DND-41 (cell line): Measurements from ENCODE around the gene SP8.

Experiments used
- ATAC-seq: fragments of 200-7000 bp; cut with Tn5 transposase; 3 replicates; pipeline ENCODE4 v1.9.1; 2021; ENCODE audit warnings: low read depth; ENCODE audit not compliant: insufficient read depth
- DNase-seq: peaks from one replicate; pipeline ENCODE4 v3.0.0-alpha.2; 2020
- H2AFZ ChIP-seq: 2 replicates; pipeline ENCODE4 v1.6.0; 2012; ENCODE audit warnings: low read depth, low read length
- H3K27ac ChIP-seq: 2 replicates; pipeline ENCODE4 v1.5.1; 2012; ENCODE audit warnings: low read length, inconsistent platforms
- H3K27me3 ChIP-seq: fragments of 200-600 bp; sonication (generic); 2 replicates; pipeline ENCODE4 v1.6.0; 2012; ENCODE audit warnings: low read length, mild to moderate bottlenecking, inconsistent platforms; ENCODE audit not compliant: insufficient read depth, poor library complexity
- H3K36me3 ChIP-seq: 2 replicates; pipeline ENCODE4 v1.5.1; 2012; ENCODE audit warnings: low read length, inconsistent platforms; ENCODE audit not compliant: insufficient read depth
- H3K4me1 ChIP-seq: 2 replicates; pipeline ENCODE4 v1.5.1; 2012; ENCODE audit warnings: mild to moderate bottlenecking, low read length; ENCODE audit not compliant: insufficient read depth
- H3K4me2 ChIP-seq: 2 replicates; pipeline ENCODE4 v1.6.0; 2012; ENCODE audit warnings: mild to moderate bottlenecking, moderate library complexity, low read length, inconsistent platforms; ENCODE audit not compliant: insufficient read depth
- H3K4me3 ChIP-seq, 2 experiments: fragments of 200-600 bp in 1 of 2; shearing (Covaris generic) in 1 of 2; 2 replicates each; pipeline ENCODE4 v1.5.1; 2012 to 2016; ENCODE audit warnings: inconsistent platforms in 2 of 2, low read length in 2 of 2, mild to moderate bottlenecking in 2 of 2, low read depth in 1 of 2, moderate library complexity in 1 of 2
- H3K79me2 ChIP-seq: 2 replicates; pipeline ENCODE4 v1.6.0; 2012; ENCODE audit warnings: low read length, inconsistent platforms; ENCODE audit not compliant: insufficient read depth
- H3K9ac ChIP-seq: 2 replicates; pipeline ENCODE4 v1.6.0; 2012; ENCODE audit warnings: low read depth, mild to moderate bottlenecking, inconsistent platforms, low read length, moderate library complexity
- H3K9me3 ChIP-seq: 2 replicates; pipeline ENCODE4 v1.5.1; 2012; ENCODE audit warnings: low read length, moderate library complexity, mild to moderate bottlenecking, inconsistent platforms; ENCODE audit not compliant: insufficient read depth, severe bottlenecking
- H4K20me1 ChIP-seq: 2 replicates; pipeline ENCODE4 v1.6.0; 2012; ENCODE audit warnings: low read length; ENCODE audit not compliant: insufficient read depth
- CTCF ChIP-seq: IDR thresholded peaks from 2 replicates; pipeline ENCODE4 v1.5.1; 2012; ENCODE audit warnings: borderline replicate concordance, low read length, moderate library complexity, mild to moderate bottlenecking; ENCODE audit not compliant: poor library complexity, severe bottlenecking; ENCODE audit errors: extremely low read depth
- EZH2 ChIP-seq: IDR thresholded peaks from 3 replicates; pipeline ENCODE4 v1.6.1; 2012; ENCODE audit warnings: borderline replicate concordance, low read depth, mild to moderate bottlenecking, moderate library complexity, low read length, inconsistent platforms; ENCODE audit not compliant: severe bottlenecking

Gene SP8

GRCh38 chr7:20737840-20738448 lies 48.7 kb downstream of the SP8 start:
- H3K27me3 ChIP-seq, result no peaks in the 10 kb centered on the region
- no peak overlapping the region for H3K9ac ChIP-seq
- no peak overlapping the region for H3K4me3 ChIP-seq
- H2AFZ ChIP-seq, result no peak overlapping the region
- no peaks in the 10 kb centered on the region for H3K4me1 ChIP-seq
- H3K27ac ChIP-seq, result no peak overlapping the region
- H3K4me2 ChIP-seq, result no peak overlapping the region
- no peaks in the 10 kb centered on the region for H4K20me1 ChIP-seq
- DNase-seq (no peak), ATAC-seq (no peak)
- TF ChIP-seq CTCF, result no peak
- TF ChIP-seq EZH2, result no peak
- no peaks in the 10 kb centered on the region for H3K36me3 ChIP-seq
- H3K9me3 ChIP-seq, result no peaks in the 10 kb centered on the region
- H3K79me2 ChIP-seq, result no peaks in the 10 kb centered on the region

GRCh38 chr7:20735346-20736065 lies 51.2 kb downstream of the SP8 start:
- no peak overlapping the region for H2AFZ ChIP-seq
- H3K9ac ChIP-seq, result no peak overlapping the region
- H3K27ac ChIP-seq, result no peak overlapping the region
- no peak overlapping the region for H3K4me2 ChIP-seq
- DNase-seq, result no peak
- no peaks in the 10 kb centered on the region for H3K4me1 ChIP-seq
- H3K9me3 ChIP-seq, result no peaks in the 10 kb centered on the region
- H3K27me3 ChIP-seq, result no peaks in the 10 kb centered on the region
- H3K4me3 ChIP-seq, result no peak overlapping the region
- H3K79me2 ChIP-seq, result no peaks in the 10 kb centered on the region
- H4K20me1 ChIP-seq, result no peaks in the 10 kb centered on the region
- H3K36me3 ChIP-seq, result no peaks in the 10 kb centered on the region
- no peak for TF ChIP-seq CTCF
- TF ChIP-seq EZH2, result no peak
- no peak for ATAC-seq
